GM12891 (cell line): ENCODE data around the gene EIF4G3.
"Not testable (repeated sequence)": the region's sequence is repeated elsewhere in the genome, so short reads cannot be mapped to it uniquely, and the experiment has no call there.

Experiments used
- DNase-seq: peaks from one replicate; pipeline ENCODE4 v3.0.0; 2011; ENCODE audit warnings: low spot score; ENCODE audit not compliant: insufficient read length
- FAIRE-seq: peaks from 2 replicates; lab custom pipeline; 2011; peaks lifted over from hg19 to GRCh38; lab: Jason Lieb, UNC
- PAX5 ChIP-seq: IDR thresholded peaks from 2 replicates; pipeline ENCODE4 v1.6.1; 2011; ENCODE audit warnings: low read length, moderate library complexity, mild to moderate bottlenecking; ENCODE audit not compliant: insufficient read depth, severe bottlenecking
- POLR2A ChIP-seq: IDR thresholded peaks from 2 replicates; pipeline ENCODE4 v1.6.1; 2011; ENCODE audit warnings: low read depth, low read length, control low read depth
- POLR2AphosphoS5 ChIP-seq: IDR thresholded peaks from 2 replicates; pipeline ENCODE4 v1.6.1; 2011; ENCODE audit warnings: low read depth, low read length, control low read depth
- POU2F2 ChIP-seq: IDR thresholded peaks from 2 replicates; pipeline ENCODE4 v1.6.1; 2011; ENCODE audit warnings: low read depth, mild to moderate bottlenecking, control low read depth, low read length, moderate library complexity
- SPI1 ChIP-seq: IDR thresholded peaks from 2 replicates; pipeline ENCODE4 v1.6.1; 2011; ENCODE audit warnings: low read depth, low read length, control low read depth
- TAF1 ChIP-seq: IDR thresholded peaks from 2 replicates; pipeline ENCODE4 v1.6.1; 2011; ENCODE audit warnings: low read depth, low read length, control low read depth

The EIF4G3 gene

DNA sequence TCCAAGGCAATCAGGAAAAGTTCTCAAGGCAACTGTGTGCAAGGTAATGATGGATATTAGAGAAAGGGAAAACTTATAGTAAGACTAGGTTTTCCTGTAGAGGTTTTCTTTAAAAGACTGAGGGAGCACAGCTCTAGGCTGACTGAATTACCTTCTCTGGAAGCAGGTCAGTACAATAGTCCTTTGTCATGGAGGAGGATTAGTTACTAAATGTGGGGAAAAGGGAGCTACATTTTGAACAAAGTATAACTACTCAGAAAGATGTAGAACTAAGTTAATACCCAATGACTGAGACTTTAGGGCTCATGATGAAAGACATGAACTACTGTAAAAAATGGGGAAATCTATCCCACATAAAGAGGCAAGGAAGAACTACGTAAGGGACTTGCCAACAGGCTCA, 241.0 kb downstream of the EIF4G3 start:
- FAIRE-seq (no peak), DNase-seq (no peak)
- TF ChIP-seq POLR2A (no peak), POU2F2 (no peak), PAX5 (no peak), POLR2AphosphoS5 (no peak), TAF1 (no peak), SPI1 (no peak)

DNA sequence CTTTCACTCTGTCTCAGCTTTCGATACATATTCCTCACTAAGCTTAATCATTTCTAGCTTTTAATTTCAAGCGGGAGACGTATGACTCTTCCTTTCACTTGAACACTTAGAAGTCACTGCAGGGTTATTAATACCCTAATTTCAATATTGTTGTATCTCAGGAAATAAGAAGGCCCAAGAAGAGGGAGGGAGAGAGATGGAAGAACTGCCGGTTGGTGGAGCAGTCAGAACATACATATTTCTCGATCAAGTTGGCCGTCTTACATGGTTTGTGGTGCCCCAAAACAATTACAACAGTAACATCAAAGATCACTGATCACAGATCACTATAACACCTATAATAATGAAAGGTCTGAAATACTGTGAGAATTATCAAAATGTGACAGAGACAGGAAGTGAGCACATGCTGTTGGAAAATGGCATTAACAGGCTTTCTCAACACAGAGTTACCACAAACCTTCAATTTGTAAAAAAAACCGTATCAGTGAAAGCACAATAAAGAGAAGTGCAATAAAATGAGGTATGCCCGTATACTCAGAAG, 244.2 kb downstream of the EIF4G3 start:
- no peak for DNase-seq
- TF ChIP-seq POU2F2 (no peak), PAX5 (no peak), SPI1 (peak; percentile 46), POLR2AphosphoS5 (no peak), POLR2A (no peak), TAF1 (no peak)
- peak; percentile 78 for FAIRE-seq

DNA sequence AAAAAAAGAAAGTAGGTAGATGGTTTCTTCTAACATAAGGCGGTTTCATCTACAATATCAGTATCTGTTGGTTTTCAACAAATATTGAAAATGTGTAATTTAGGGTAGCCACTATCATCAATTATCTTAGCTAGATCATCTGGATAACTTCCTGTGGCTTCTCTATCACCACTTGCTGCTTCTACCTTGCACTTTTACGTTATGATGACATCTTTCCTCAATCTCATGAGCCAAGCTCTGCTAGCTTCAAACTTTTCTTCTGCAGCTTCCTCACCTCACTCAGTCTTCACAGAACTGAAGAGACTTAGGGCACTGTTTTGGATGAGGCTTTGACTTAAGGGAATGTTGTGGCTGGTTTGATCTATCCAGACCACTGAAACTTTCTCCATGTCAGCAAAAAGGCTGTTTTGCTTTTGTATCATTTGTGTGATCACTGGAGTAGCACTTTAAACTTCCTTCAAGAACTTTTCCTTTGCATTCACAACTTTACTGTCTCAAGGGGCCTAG, 244.7 kb downstream of the EIF4G3 start:
- DNase-seq (no peak), FAIRE-seq (peak; percentile 48)
- no peak for TF ChIP-seq POU2F2
- TF ChIP-seq TAF1: no peak
- TF ChIP-seq POLR2A: no peak
- no peak for TF ChIP-seq PAX5
- TF ChIP-seq POLR2AphosphoS5: no peak
- TF ChIP-seq SPI1: no peak

DNA sequence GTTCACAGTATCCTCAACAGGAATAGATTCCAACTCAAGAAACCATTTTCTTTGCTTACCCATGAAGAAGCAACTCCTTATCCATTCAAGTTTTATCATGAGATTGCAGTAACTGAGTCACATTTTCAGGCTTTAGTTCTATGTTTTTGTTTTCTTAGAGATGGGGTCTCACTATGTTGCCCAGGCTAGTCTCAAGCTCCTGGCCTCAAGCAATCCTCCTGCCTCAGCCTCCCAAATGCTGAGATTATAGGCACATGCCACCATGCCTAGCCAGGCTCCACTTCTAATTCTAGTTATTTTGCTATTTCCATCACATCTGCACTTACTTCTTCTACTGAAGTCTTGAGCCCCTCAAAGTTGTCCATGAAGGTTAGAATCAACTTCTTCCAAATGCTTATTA, 246.3 kb downstream of the EIF4G3 start:
- TF ChIP-seq SPI1: no peak
- TF ChIP-seq POLR2A: no peak
- TF ChIP-seq POU2F2: no peak
- TF ChIP-seq POLR2AphosphoS5: no peak
- no peak for TF ChIP-seq TAF1
- no peak for TF ChIP-seq PAX5
- FAIRE-seq (peak; percentile 31), DNase-seq (no peak)

DNA sequence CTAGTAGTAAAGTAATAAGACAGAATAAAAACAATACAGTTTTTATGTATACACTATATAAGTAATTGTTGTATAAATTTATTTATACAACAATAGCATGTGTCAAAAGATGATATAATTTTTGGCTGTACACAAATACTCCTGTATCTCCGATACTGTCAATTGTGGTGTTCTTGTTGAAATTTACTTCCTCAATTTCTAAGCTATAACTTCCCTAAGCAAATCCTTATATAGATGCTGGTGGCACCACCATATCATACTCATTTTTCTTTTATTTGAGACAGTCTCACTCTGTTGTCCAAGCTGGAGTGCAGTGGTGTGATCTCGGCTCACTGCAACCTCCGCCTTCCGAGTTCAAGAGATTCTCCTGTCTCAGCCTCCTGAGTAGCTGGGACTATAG, 248.6 kb downstream of the EIF4G3 start:
- FAIRE-seq: no peak

DNA sequence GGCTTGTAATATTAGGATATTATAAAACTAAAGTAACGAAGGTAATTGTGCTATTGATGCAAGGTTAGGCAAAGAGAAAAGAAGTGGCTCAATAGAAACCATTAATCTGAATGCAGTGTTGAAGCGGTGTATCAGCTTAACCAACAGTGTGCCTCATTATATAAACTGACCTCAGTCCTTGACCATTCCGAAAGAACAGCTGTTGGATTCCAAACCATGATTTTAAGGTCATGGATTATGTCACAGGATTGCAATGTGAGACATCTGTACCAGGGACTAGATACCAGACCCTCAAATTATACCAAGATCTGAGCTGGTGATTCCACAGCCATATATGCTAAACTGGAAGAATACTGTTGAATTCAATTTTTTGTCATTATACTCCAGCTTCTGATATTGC, 255.4 kb downstream of the EIF4G3 start:
- DNase-seq (no peak), FAIRE-seq (no peak)
- TF ChIP-seq POU2F2: no peak
- TF ChIP-seq POLR2A: no peak
- TF ChIP-seq TAF1: no peak
- TF ChIP-seq POLR2AphosphoS5: no peak
- TF ChIP-seq SPI1: no peak
- TF ChIP-seq PAX5: no peak

More for the DNA sequence above, 248.6 kb downstream of the EIF4G3 start:
- no peak for TF ChIP-seq TAF1
- TF ChIP-seq PAX5: no peak
- no peak for TF ChIP-seq POU2F2
- no peak for TF ChIP-seq POLR2AphosphoS5
- no peak for TF ChIP-seq SPI1
- no peak for TF ChIP-seq POLR2A
- no peak for DNase-seq

DNA sequence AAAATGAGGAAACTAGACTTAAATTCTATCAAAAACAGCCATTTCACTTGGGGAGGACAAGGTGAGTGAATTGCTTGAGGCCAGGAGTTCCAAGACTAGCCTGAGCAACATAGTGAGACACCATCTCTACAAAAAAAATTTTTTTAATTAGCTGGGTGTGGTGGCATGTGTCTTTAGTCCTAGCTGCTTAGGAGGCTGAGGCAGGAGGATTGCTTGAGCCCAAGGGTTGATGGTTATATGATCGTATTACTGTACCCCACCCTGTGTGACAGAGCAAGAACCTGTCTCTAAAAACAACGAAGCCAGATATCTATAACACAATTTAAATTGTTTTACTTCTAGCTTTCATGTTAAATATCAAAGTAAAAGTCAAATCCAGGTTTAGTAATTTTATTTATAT, 263.5 kb downstream of the EIF4G3 start:
- TF ChIP-seq TAF1 (no peak), POLR2A (no peak), SPI1 (no peak), POU2F2 (no peak), POLR2AphosphoS5 (no peak)
- DNase-seq (no peak), FAIRE-seq (no peak)

DNA sequence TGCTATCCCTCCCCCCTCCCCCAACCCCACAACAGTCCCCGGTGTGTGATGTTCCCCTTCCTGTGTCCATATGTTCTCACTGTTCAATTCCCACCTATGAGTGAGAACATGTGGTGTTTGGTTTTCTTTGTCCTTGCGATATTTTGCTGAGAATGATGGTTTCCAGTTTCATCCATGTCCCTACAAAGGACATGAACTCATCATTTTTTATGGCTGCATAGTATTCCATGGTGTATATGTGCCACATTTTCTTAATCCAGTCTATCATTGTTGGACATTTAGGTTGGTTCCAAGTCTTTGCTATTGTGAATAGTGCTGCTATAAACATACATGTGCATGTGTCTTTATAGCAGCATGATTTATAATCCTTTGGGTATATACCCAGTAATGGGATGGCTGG, 269.2 kb downstream of the EIF4G3 start:
- not testable (repeated sequence) for FAIRE-seq

DNA sequence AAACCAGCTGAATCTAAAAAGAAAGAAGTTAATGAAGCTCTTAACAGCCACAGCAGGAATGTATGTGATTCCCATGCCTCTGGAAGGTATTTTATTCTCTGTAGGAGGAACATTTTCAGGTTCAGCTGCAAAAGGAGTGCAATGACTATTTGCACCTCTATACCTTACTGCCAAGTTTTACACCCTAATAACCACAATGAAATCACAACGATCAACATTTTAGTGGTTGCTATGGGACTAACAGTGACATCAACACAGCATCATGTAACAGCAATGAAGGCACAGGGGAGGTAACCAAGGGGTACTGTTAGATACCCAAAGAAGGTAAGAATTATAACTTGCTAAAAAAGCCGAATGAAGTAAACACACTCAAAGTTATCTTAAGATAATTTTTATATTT, 273.3 kb downstream of the EIF4G3 start:
- DNase-seq: no peak
- TF ChIP-seq PAX5: no peak
- TF ChIP-seq POLR2AphosphoS5: no peak
- no peak for TF ChIP-seq POU2F2
- no peak for TF ChIP-seq SPI1
- no peak for TF ChIP-seq TAF1
- TF ChIP-seq POLR2A: no peak
- no peak for FAIRE-seq

More for the DNA sequence above, 269.2 kb downstream of the EIF4G3 start:
- DNase-seq: not testable (repeated sequence)

DNA sequence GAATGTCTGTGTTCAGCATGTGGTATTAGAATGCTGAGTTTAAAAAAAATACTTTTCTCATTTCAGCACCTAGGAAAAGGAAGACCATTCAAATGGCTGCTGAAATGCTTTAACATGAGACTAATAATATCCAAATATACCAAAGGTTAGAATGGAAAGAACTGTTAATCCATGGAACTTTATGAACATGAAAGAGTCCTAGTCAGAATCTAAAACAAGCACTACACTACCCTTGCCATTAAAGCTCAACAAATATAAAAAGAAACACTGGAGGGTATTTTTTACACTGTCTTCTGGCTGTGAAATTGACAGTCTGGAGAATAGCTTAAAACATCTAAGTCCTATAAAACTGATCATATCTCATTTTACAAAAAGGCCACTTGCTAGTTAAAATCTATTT, 276.6 kb downstream of the EIF4G3 start:
- FAIRE-seq (no peak), DNase-seq (no peak)
- TF ChIP-seq POLR2A (no peak), POU2F2 (no peak), SPI1 (no peak), PAX5 (no peak), TAF1 (no peak), POLR2AphosphoS5 (no peak)
